ENCODE measurements around the gene BNC2.

The BNC2 gene

GRCh38 chr9:16433494-16433893 is 437.0 kb downstream of the BNC2 start:
- POLR2A ChIA-PET = no interaction called here

GRCh38 chr9:16431666-16432392 is 438.6 kb downstream of the BNC2 start:
- ChIA-PET CTCF (no interaction called here), POLR2A (no interaction called here)
- no peak for TF ChIP-seq CTCF (IDR thresholded peaks at IDR 0.05; ENCODE audit: insufficient read depth, low read length, missing control alignments)
- DNase-seq (ENCODE audit: low read depth, low spot score) = no peak
- no peak overlapping the region for H3K4me3 ChIP-seq (ENCODE audit: low read depth, low read length)

More at GRCh38 chr9:16433494-16433893, 437.0 kb downstream of the BNC2 start:
- no peak for TF ChIP-seq CTCF (IDR thresholded peaks at IDR 0.05; ENCODE audit: insufficient read depth, low read length, missing control alignments)
- DNase-seq (ENCODE audit: low read depth, low spot score) = no peak
- CTCF ChIA-PET = no interaction called here
- no peak overlapping the region for H3K4me3 ChIP-seq (ENCODE audit: low read depth, low read length)

- POLR2A ChIA-PET = no interaction called here
- CTCF ChIA-PET = no interaction called here
- no peak for DNase-seq (ENCODE audit: low read depth, low spot score)
- TF ChIP-seq CTCF (IDR thresholded peaks at IDR 0.05; ENCODE audit: insufficient read depth, low read length, missing control alignments) = no peak
- H3K4me3 ChIP-seq (ENCODE audit: low read depth, low read length) = no peak overlapping the region
Measured at GRCh38 chr9:16429671-16430070, 440.8 kb downstream of the BNC2 start.

- no peak for TF ChIP-seq CTCF (IDR thresholded peaks at IDR 0.05; ENCODE audit: insufficient read depth, low read length, missing control alignments)
- no peak overlapping the region for H3K4me3 ChIP-seq (ENCODE audit: low read depth, low read length)
- POLR2A ChIA-PET = no interaction called here
- CTCF ChIA-PET = no interaction called here
- DNase-seq (ENCODE audit: low read depth, low spot score) = no peak
Measured at GRCh38 chr9:16427873-16428427, 442.5 kb downstream of the BNC2 start.

- TF ChIP-seq CTCF (IDR thresholded peaks at IDR 0.05; ENCODE audit: insufficient read depth, low read length, missing control alignments) = no peak
- ChIA-PET POLR2A (no interaction called here), CTCF (interaction anchor here (0.9 kb wide), 1 partner anchor 11 kb away, joined by 4 read pairs; no protein-coding TSS in a partner anchor)
- no peak overlapping the region for H3K4me3 ChIP-seq (ENCODE audit: low read depth, low read length)
- no peak for DNase-seq (ENCODE audit: low read depth, low spot score)
Measured at GRCh38 chr9:16426716-16427115, 443.8 kb downstream of the BNC2 start.

- no peak for TF ChIP-seq CTCF (IDR thresholded peaks at IDR 0.05; ENCODE audit: insufficient read depth, low read length, missing control alignments)
- DNase-seq (ENCODE audit: low read depth, low spot score) = no peak
- no peak overlapping the region for H3K4me3 ChIP-seq (ENCODE audit: low read depth, low read length)
- CTCF ChIA-PET = interaction anchor here (0.9 kb wide), 1 partner anchor 10 kb away, joined by 4 read pairs; no protein-coding TSS in a partner anchor
- POLR2A ChIA-PET = no interaction called here
Measured at GRCh38 chr9:16425562-16426231, 444.8 kb downstream of the BNC2 start.

All from AG04449 (cell line).